Right atrium auricular region (tissue), 2 donors: ENCODE results near the gene SPTBN1. TPM values are rescaled to one million over a fixed set of nuclear protein-coding genes. Genes with fewer than 3 reads are reported as not detected.
A peak's percentile ranks its signal among the peaks of the same experiment; 100 is the strongest.

ENCODE experiments used
- DNase-seq: peaks from one replicate; pipeline ENCODE4 v3.0.0-alpha.2; 2019; ENCODE audit warnings: low spot score
- H3K27ac ChIP-seq, 2 donors: fragments of 200-600 bp; sonication (generic); 1 replicate in 1 of 2; 2 replicates in 1 of 2; pipeline ENCODE4 v1.5.1; 2016 to 2019
- H3K27me3 ChIP-seq, 2 donors: fragments of 200-600 bp; sonication (generic); one replicate each; pipeline versions ENCODE4 v1.5.1 to v1.6.0; 2017 to 2019
- H3K36me3 ChIP-seq: fragments of 200-600 bp; sonication (generic); one replicate; pipeline ENCODE4 v1.5.1; 2016
- H3K4me1 ChIP-seq, 2 donors: fragments of 200-600 bp; sonication (generic); one replicate each; pipeline versions ENCODE4 v1.5.1 to v1.6.0; 2017 to 2019
- H3K4me3 ChIP-seq, 2 donors: fragments of 200-600 bp; sonication (generic); 1 replicate in 1 of 2; 2 replicates in 1 of 2; pipeline ENCODE4 v1.5.1; 2017 to 2019; ENCODE audit warnings: mild to moderate bottlenecking in 1 of 2, moderate library complexity in 1 of 2
- H3K9me3 ChIP-seq, 2 donors: fragments of 200-600 bp; sonication (generic); one replicate each; pipeline ENCODE4 v1.5.1; 2019
- CTCF ChIP-seq, 2 donors: fragments of 200-600 bp; sonication (generic); IDR thresholded peaks; one replicate each; pipeline ENCODE4 v1.5.1; 2019; ENCODE audit warnings: antibody characterized with exemption in 2 of 2
- total RNA-seq, 2 donors: library from RNA; depleted of rRNA; stranded (reverse); fragments of >200 nt; gene quantifications; one replicate each; pipeline ENCODE4 v1.1.0, GENCODE V29; 2016

Gene SPTBN1
- total RNA-seq, 2 donors from 2014 or later: 265 to 382 TPM

DNA sequence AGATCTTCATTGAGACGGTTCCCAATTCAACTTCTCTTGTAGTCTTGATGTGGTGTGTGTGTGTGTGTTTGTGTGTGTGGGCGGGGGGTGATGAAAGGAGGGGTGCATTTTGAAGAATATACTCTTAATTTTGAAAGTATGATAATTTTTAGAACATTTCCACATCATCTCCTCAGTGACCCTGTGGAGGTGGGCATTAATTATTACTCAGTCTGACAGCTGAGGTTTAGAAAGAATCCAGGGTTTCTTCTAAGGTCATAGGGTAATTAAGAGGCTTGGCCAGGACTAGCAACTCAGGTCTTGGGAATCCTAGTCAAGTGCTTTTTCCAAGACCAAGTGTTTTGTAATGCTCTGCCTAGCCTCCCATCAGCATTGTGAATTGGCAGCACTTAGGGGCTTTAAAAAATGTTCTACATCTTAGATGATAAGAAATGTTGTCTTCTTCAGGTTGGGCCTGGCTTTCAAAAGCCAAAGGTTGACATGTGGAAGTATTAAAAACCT lies 100.5 kb downstream of the SPTBN1 start:
- Histone ChIP-seq H3K27ac (peak overlapping the region; percentile 82 to 88), H3K27me3 (no peaks in the 10 kb centered on the region), H3K9me3 (no peaks in the 10 kb centered on the region), H3K4me1 (peaks cover 0 to 82% of the 10 kb centered on the region in 2 donors), H3K4me3 (no peak overlapping the region), H3K36me3 (no peaks in the 10 kb centered on the region)
- peak; percentile 57 for DNase-seq
- TF ChIP-seq CTCF (IDR thresholded peaks at IDR 0.05): no peak

GRCh38 chr2:54557211-54557600 lies 101.1 kb downstream of the SPTBN1 start:
- Histone ChIP-seq H3K9me3 (no peaks in the 10 kb centered on the region), H3K36me3 (peaks cover 3% of the 10 kb centered on the region), H3K27me3 (no peaks in the 10 kb centered on the region), H3K4me1 (peaks cover 0 to 83% of the 10 kb centered on the region in 2 donors), H3K4me3 (peak overlapping the region in 1 of 2 donors; percentile 52), H3K27ac (peak overlapping the region; percentile 82 to 88)
- DNase-seq: no peak
- no peak for TF ChIP-seq CTCF (IDR thresholded peaks at IDR 0.05)

DNA sequence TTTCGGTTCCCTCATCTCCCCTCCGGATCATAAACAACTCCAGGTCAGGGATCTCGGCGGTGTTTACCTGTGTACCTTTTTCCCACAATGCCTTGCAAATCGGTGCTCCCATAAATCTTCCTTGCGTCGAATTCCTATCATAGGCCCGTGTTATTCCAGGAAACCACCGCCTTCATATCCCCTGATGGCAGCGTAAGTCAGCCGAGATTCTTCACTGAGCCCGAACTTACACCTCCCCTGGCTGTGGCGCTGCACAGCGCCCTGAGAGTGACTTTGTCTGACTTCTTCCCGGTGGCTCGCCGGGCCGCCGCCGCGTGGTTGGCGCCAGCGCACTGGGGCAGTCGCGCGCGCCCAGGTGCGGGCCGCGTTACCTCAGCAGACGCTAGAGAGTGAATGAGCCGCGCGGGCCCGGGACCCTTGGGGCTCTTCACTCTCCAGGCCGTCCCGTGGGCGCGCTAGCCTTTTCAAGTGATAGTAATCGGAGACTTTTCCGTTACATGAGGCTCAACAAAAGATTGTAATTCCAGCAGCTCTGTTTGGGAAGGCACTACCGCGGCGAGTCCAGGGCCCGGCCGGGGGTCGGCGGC lies 101.6 kb downstream of the SPTBN1 start:
- Histone ChIP-seq H3K4me1 (peaks cover 0 to 82% of the 10 kb centered on the region in 2 donors), H3K4me3 (peak overlapping the region; percentile 29 to 52), H3K27me3 (no peaks in the 10 kb centered on the region), H3K27ac (peak overlapping the region; percentile 82 to 88), H3K9me3 (no peaks in the 10 kb centered on the region), H3K36me3 (peaks cover 4% of the 10 kb centered on the region)
- peak in 1 of 2 donors; percentile 37 for TF ChIP-seq CTCF (IDR thresholded peaks at IDR 0.05)
- peak; percentile 74 for DNase-seq

DNA sequence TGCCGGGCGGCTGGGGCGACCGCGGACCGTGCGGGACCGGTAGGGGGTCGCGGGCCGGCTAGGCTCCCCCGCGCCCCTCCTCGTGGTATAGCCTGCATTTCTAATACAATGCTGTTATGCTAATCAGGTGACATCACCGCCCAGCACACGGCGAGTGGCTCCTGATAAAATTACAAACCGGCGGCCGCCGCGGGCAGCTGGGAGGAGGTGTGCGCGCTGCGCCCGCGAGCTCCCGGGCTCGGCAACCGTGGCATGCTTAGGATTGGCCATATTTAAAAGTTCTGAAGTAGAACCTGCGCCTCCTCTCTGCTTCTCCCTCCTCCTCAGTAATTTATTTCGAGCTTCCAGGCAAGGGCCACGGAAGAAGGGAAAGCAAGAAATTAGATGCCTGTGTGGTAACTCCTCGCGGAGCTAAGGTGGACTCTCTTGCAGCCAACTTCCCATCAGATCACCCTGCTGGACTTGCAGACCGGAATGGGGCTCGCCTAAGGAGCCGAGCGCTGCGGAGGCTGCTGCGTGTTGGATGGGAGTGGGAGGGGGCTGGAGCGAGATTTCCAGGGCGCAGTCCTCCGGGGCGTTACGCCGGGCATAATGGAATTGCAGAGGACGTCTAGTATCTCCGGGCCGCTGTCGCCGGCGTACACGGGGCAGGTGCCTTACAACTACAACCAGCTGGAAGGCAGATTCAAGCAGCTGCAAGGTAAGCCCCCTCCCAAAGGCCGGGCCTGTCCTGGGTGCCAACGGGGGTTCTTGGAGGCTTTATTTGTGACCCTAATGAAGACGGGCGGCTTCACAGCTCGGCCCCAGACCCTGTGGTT lies 102.3 kb downstream of the SPTBN1 start:
- no peak for TF ChIP-seq CTCF (IDR thresholded peaks at IDR 0.05)
- Histone ChIP-seq H3K27ac (peak overlapping the region; percentile 82 to 88), H3K4me3 (peak overlapping the region; percentile 29 to 52), H3K27me3 (no peaks in the 10 kb centered on the region), H3K9me3 (no peaks in the 10 kb centered on the region), H3K36me3 (peaks cover 4% of the 10 kb centered on the region), H3K4me1 (peaks cover 0 to 85% of the 10 kb centered on the region in 2 donors)
- DNase-seq: peak; percentile 61

DNA sequence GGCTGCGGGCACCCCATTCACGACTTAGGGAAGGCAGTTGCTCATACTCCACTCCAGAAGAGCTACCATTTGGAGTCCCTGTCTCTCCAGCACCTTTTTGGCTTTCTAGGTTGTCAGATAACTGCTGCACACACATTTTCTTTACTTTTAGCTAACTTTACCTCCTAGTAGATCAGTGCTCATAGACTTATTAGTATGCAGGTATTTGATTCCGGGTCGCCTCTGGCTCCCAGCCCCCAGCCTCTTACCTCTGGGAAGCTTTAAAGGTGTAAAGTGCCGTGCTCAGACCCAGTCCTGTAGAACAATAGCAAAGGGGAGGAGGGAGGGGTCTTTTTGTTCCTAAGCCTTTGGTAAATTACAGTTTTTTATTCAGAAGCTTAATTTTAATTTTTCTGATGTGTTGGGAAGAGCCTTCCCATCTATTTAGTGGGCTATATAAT lies 102.9 kb downstream of the SPTBN1 start:
- H3K4me3 ChIP-seq: peak overlapping the region; percentile 29 to 52
- TF ChIP-seq CTCF (IDR thresholded peaks at IDR 0.05): no peak
- DNase-seq: no peak
- H3K4me1 ChIP-seq: peaks cover 0 to 82% of the 10 kb centered on the region in 2 donors
- no peaks in the 10 kb centered on the region for H3K27me3 ChIP-seq
- peaks cover 4% of the 10 kb centered on the region for H3K36me3 ChIP-seq
- H3K9me3 ChIP-seq: no peaks in the 10 kb centered on the region
- peak overlapping the region; percentile 82 to 88 for H3K27ac ChIP-seq
